SU-DHL-6 (cell line): ENCODE results near the gene HOXB6.

Experiments used
- H2AFZ ChIP-seq: fragments of 200-600 bp; sonication (generic); 2 replicates; pipeline ENCODE4 v1.6.1; 2014; ENCODE audit warnings: low read depth, mild to moderate bottlenecking, moderate library complexity, mixed read lengths, antibody characterized with exemption, low read length; ENCODE audit not compliant: severe bottlenecking
- H3F3A ChIP-seq: fragments of 200-600 bp; shearing (Covaris generic); 2 replicates; pipeline ENCODE4 v1.6.0; 2016; ENCODE audit warnings: antibody characterized with exemption, mild to moderate bottlenecking; ENCODE audit not compliant: insufficient read depth
- H3K27ac ChIP-seq: fragments of 200-600 bp; sonication (generic); 2 replicates; pipeline ENCODE4 v1.5.1; 2016; ENCODE audit warnings: low read depth, mild to moderate bottlenecking, low read length, moderate library complexity, mixed read lengths
- H3K27me3 ChIP-seq: fragments of 200-600 bp; sonication (generic), shearing (Covaris generic); 2 replicates; pipeline ENCODE4 v1.6.0; 2014; ENCODE audit warnings: mild to moderate bottlenecking, low read length
- H3K36me3 ChIP-seq: fragments of 200-600 bp; sonication (generic); 2 replicates; pipeline ENCODE4 v1.6.1; 2014; ENCODE audit warnings: mild to moderate bottlenecking, low read length, mixed read lengths
- H3K4me2 ChIP-seq: fragments of 300-600, 200-600 bp; shearing (Covaris generic), sonication (generic); 2 replicates; pipeline ENCODE4 v1.6.0; 2014; ENCODE audit warnings: low read length, low read depth, mild to moderate bottlenecking; ENCODE audit not compliant: poor library complexity, severe bottlenecking
- H3K4me3 ChIP-seq: fragments of 200-600 bp; sonication (generic); 2 replicates; pipeline ENCODE4 v1.5.1; 2014; ENCODE audit warnings: antibody characterized with exemption, low read length, mild to moderate bottlenecking, mixed read lengths; ENCODE audit not compliant: insufficient read depth, poor library complexity, severe bottlenecking
- H3K79me2 ChIP-seq: fragments of 200-600 bp; sonication (generic); 2 replicates; pipeline ENCODE4 v1.6.1; 2014; ENCODE audit warnings: mild to moderate bottlenecking, low read length, moderate library complexity; ENCODE audit not compliant: insufficient read depth
- H3K9ac ChIP-seq: fragments of 200-600 bp; sonication (generic); 2 replicates; pipeline ENCODE4 v1.7.0; 2014; ENCODE audit warnings: mild to moderate bottlenecking, low read length
- H3K9me2 ChIP-seq: fragments of 200-600 bp; sonication (generic); replicated peaks from 2 replicates; pipeline ENCODE4 v1.6.1; 2014; ENCODE audit warnings: low read length; ENCODE audit not compliant: insufficient read depth
- H3K9me3 ChIP-seq: fragments of 200-600 bp; sonication (generic); 2 replicates; pipeline ENCODE4 v1.6.1; 2014; ENCODE audit warnings: low read length, mixed read lengths; ENCODE audit not compliant: insufficient read depth
- H4K20me1 ChIP-seq: fragments of 200-600 bp; sonication (generic); 2 replicates; pipeline ENCODE4 v1.6.1; 2014; ENCODE audit warnings: low read depth, mild to moderate bottlenecking, antibody characterized with exemption, low read length, moderate library complexity, mixed read lengths
- CTCF ChIP-seq: fragments of 200-600 bp; sonication (generic); IDR thresholded peaks from one replicate; pipeline ENCODE4 v1.5.1; 2017; ENCODE audit warnings: antibody characterized with exemption, mild to moderate bottlenecking, low read length, moderate library complexity; ENCODE audit not compliant: insufficient read depth, poor library complexity, severe bottlenecking
- EZH2phosphoT487 ChIP-seq: fragments of 200-600 bp; sonication (generic), shearing (Covaris generic); conservative IDR thresholded peaks from 2 replicates; pipeline ENCODE4 v1.6.1; 2018; ENCODE audit warnings: mild to moderate bottlenecking, antibody characterized with exemption, low read length, moderate library complexity, mixed read lengths

HOXB6 gene

GRCh38 chr17:48595278-48595999 lies 9.3 kb downstream of the HOXB6 start:
- Histone ChIP-seq H3F3A (no peaks in the 10 kb centered on the region), H3K4me2 (no peak overlapping the region), H3K36me3 (no peaks in the 10 kb centered on the region), H3K9me3 (no peaks in the 10 kb centered on the region), H4K20me1 (no peaks in the 10 kb centered on the region), H3K27me3 (no peaks in the 10 kb centered on the region), H2AFZ (no peak overlapping the region), H3K4me3 (no peak overlapping the region), H3K27ac (no peak overlapping the region), H3K79me2 (no peaks in the 10 kb centered on the region), H3K9me2 (no peaks in the 10 kb centered on the region), H3K9ac (no peak overlapping the region)
- no peak for TF ChIP-seq CTCF
- no peak for TF ChIP-seq EZH2phosphoT487

GRCh38 chr17:48594538-48595277 lies 10.1 kb downstream of the HOXB6 start:
- H3K27ac ChIP-seq: no peak overlapping the region
- H3K27me3 ChIP-seq: no peaks in the 10 kb centered on the region
- no peaks in the 10 kb centered on the region for H4K20me1 ChIP-seq
- H3K79me2 ChIP-seq: no peaks in the 10 kb centered on the region
- H3K9ac ChIP-seq: no peak overlapping the region
- TF ChIP-seq EZH2phosphoT487: no peak
- no peak for TF ChIP-seq CTCF
- H3F3A ChIP-seq: no peaks in the 10 kb centered on the region
- no peaks in the 10 kb centered on the region for H3K36me3 ChIP-seq
- no peaks in the 10 kb centered on the region for H3K9me3 ChIP-seq
- no peak overlapping the region for H3K4me2 ChIP-seq
- no peak overlapping the region for H3K4me3 ChIP-seq
- no peak overlapping the region for H2AFZ ChIP-seq
- H3K9me2 ChIP-seq: no peaks in the 10 kb centered on the region

GRCh38 chr17:48593840-48594537 lies 10.8 kb downstream of the HOXB6 start:
- Histone ChIP-seq H3K27me3 (no peaks in the 10 kb centered on the region), H3K9ac (no peak overlapping the region), H3K9me3 (no peaks in the 10 kb centered on the region), H3K4me2 (no peak overlapping the region), H3F3A (no peaks in the 10 kb centered on the region), H3K36me3 (no peaks in the 10 kb centered on the region), H3K4me3 (no peak overlapping the region), H4K20me1 (no peaks in the 10 kb centered on the region), H3K79me2 (no peaks in the 10 kb centered on the region), H2AFZ (no peak overlapping the region), H3K9me2 (no peaks in the 10 kb centered on the region), H3K27ac (no peak overlapping the region)
- no peak for TF ChIP-seq EZH2phosphoT487
- peak; percentile 58 for TF ChIP-seq CTCF
